HG03196 (cell line): ENCODE data around the gene CNN3.

Experiments
- ATAC-seq: cut with Tn5 transposase; IDR thresholded peaks from one replicate; pipeline ENCODE4 v1.9.1; 2021; ENCODE audit not compliant: unreplicated experiment

The CNN3 gene

DNA sequence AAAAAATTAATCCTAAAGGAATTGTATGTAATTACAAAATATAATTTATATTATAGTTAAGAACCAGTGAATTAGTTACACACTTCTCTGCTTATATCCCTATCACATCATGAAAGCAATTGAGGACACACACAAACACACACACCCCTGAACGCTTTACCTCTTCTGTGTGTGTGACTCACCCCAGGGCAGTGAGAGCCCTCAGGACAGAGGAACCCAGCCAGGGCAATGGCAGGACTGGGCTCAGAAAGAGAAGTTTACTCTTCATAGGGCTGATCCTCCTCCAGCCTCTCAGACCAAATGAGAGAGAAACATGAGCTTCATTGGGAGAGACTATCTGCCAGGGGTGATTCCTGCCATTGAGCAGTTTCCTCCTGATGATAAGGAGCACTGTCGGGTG is 68.6 kb downstream of the CNN3 start:
- no peak for ATAC-seq

DNA sequence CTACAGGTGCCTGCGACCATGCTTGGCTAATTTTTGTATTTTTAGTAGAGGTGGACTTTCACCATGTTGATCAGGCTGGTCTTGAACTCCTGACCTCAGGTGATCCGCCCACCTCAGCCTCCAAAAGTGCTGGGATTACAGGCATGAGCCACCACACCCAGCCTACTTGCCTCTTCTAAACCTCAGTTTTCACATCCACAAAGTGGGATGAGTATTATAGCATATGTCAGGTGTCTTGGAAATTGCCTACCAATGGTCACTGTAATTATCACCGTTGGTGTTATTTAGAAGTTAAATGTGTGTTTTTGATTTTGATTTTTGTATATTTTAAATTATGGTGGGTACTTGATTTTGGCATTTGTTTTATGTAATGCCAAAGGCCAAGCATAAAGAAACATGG is 70.0 kb downstream of the CNN3 start:
- ATAC-seq, result no peak

GRCh38 chr1:94856004-94856403 is 70.9 kb downstream of the CNN3 start:
- ATAC-seq, result no peak

DNA sequence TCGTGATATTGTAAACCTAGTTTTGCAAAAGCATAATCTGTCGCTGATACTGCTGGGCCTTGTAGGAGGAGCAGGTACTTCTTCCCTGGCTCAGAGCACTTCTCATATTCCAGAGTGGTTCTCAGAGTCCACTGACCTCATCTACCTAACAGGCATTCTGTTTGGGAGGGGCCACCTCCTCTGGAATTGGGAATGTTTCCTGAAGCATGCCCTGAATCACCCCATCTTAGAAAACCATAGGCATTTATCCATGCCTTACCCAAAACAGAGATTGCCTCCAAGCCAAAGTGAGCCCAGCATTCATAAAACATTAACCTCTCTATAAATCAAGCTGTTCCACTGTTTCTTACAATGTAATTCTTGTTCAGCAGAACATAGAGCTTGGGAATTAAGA is 71.6 kb downstream of the CNN3 start:
- no peak for ATAC-seq

DNA sequence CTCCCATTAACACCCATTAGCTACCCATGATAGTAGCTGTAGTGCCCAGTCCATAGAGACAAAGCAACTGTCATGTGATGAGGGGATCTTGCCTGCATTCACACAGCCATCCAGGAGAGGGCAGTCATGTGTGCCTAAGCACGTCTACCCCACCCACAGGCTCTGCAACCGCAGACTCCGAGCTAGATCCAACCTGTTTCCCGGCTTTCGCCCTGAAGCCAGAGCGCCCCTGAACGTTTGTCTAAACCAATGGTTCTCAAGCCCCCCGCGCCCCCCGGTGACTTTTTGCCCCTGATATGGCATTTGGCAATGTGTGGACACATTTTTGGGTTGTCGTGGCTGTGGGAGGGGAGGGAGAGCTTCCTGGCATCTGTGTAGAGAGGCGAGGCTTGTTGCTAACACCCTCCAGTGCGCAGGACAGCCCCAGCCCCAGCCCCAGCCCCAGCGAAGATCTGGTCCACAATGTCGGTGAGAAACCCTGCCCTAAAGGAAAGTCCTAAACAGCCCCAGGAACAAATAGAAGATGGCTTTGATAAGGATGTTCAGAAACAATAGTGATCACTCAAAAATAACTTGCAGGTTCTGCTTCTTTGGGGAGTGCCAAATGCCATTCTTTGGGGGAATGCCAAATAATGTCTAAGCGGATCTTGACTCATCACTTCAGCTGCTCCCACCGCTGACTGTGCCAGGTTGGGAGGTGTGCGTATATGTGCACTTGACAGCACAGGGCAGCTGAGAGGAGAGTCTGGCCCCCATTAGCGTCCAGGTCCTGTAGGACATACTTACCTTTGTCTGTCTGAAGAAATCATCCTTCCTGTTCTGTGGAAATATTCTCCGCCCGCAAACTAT is 72.2 kb downstream of the CNN3 start:
- peak; percentile 99 for ATAC-seq

DNA sequence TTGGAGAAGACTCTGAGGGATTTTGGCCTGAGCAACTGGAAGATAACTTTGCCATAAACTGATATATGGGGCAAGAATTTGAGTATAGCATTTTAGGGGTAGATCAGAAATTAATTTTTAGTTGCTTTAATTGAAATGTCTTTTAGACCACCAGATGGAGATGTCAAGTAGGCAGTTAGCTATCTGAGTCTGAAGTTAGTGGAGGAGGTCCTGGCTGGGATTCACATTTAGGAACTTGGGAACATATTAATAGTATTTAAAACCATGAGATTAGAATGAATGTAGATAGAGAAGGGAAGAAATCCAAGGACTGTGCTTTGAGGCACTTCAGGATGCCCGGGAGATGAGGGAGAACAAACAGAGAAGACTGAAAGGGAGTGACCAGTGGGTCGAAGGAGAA is 74.1 kb downstream of the CNN3 start:
- no peak for ATAC-seq

- no peak for ATAC-seq
Observed at GRCh38 chr1:94851571-94851970, 75.3 kb downstream of the CNN3 start.
